COLO668 (cell line): ENCODE measurements around the gene SLC6A3.
"Not testable (repeated sequence)": the region's sequence is repeated elsewhere in the genome, so short reads cannot be mapped to it uniquely, and the experiment has no call there.

Experiments used
- DNase-seq: peaks from one replicate; lab custom pipeline; 2025; ENCODE audit not compliant: unreplicated experiment; lab: John Stamatoyannopoulos, UW

The SLC6A3 gene

DNA sequence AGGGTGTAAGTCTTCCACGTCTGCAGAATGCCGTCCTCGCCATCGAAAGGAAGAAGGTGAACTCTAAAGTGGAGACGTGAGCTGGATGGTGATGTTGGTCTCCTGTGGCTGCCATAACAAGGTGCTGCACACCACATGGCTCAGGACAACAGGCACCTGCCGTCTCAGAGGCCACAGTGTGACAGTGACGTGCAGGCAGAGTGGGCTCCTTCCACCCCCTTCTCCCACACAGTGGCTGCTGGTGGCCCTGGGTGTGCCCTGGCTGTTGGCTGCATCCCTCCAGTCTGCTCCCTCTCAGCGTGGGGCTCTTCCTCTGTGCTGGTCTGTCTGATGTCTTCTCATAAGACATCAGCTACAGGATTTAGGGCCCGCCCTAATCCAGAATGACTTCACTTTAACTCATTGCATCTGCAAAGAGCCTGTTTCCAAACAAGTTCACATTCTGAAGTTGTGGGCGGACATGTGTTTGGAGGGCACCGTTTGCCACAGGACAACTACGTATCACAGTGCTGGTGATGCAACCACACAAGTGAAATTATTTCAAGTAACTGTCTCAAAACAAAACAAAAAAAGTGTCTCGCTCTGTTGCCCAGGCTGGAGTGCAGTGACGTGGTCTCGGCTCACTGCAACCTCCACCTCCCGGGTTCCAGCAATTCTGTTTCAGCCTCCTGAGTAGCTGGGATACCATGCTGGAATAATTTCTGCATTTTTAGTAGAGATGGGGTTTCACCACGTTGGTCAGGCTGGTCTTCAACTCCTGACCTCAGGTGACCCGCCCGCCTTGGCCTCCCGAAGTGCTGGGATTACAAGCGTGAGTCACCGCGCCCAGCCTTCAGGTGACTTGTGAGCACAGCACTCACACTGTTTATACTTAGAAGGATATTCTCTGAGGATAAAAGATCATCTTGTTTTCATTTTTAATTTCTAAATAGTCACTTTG is 69.1 kb downstream of the SLC6A3 start:
- no peak for DNase-seq

DNA sequence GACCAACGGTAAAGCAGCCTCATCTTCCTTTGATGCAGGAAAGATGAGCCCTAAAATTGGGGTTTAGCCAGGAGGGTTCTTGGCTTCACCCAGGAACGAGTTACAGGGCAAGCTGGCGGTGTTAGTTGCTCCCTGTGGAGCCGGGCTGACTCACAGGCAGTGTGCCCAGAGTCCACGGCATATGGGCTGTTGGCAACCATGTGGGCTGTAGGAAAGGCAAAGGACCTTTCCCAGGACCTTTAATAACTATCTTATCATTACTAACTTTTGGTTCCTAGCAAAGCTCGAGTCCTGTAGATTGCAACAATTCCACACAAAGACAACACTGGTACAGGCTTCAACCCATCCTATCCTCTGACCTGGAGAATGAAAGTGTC is 70.6 kb downstream of the SLC6A3 start:
- no peak for DNase-seq

DNA sequence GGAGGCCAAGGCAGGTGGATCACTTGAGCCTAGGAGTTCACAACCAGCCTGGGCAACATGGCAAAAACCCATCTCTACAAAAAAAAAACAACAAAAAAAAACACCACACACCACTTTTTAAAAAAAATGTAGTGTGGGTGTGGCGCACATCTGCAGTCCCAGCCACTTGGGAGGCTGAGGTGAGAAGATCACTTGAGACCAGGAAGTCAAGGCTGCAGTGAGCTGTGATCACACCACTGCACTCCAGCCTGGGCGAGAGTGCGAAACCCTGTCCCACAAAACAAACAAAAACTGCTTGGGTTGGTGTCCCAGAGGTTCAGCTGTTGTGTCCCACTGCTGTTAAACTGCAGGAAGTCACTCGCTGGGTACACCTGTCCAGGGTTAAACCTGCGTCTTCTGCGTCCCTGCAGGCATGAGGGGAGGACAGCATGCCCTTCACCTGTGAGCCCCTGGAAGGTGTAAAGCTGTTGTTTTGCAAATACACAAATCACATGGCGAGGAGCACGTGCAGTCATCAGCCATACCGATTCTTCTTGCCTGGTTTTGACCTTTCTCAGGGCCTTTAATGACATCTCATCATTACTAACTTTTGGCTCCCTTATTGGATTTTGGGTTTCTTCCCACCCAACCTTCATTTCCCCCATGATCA is 71.1 kb downstream of the SLC6A3 start:
- no peak for DNase-seq

DNA sequence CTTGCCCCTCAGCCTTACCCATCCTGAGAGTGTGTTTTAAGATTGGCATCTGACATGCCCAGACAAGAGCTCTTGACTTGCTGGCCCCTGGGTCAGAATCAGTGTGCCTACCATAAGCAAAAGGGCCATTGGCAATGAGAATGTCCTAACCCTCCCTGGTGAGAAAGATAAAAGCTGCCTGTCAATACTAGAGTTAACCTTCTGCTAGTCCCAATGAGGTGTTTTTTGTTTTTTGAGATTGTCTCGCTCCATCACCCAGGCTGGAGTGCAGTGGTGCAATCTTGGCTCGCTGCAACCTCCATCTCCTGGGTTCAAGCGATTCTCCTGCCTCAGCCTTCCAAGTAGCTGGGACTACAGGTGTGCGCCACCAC is 73.3 kb downstream of the SLC6A3 start:
- DNase-seq: not testable (repeated sequence)

DNA sequence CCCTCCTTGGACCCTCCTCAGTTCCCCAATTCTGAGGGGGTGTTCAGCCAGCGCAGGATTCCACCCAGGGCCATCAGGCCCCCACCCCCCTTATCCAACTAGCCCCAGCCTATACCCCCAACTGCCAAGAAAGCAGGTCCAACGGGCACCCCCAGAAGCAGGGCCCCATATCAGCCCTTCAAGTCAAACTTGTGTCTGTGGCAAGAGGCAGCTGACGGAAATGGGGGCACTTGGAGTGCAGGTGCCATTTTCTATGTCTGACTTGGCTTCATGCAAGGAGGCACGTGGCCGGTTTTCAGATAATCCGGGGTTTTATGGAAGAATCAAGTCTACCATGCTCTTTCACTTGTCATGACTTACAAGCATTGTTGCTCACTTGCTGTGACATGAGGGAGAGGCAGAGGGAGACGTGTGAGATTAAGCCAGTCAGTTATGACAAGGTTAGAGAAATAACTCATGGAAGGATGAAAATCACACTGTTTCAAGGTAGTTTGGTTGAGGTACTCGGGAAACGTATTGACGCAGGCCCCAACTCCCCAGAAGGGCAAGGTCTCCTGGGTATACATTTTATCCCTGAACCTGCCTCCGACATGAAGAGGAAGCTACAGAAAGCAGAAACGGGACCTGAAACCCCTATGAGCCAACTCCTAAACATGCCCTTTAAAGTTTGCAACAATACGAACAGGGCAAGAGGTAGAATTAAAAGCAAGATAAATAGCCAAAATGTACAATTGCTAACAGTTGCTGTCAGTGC is 73.8 kb downstream of the SLC6A3 start:
- DNase-seq: no peak

DNA sequence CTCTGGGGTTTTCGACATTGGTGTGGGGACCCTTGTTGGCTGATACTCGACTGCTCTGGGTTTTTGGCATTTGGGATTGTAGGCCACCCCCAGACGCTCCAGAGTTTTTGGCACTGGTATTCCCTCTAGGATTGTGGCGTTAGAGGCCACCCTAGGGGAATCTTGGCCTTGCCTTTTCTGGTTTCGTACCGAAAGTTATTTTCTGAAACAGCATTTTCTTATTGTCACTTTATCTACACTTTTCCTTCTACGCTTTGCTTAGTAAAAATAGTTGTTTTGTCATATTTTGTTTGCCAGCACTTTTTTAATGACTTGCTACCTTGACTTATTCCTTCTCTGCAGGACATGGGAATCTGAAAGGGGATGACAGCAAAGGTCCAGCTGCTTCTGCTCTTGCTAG is 75.2 kb downstream of the SLC6A3 start:
- no peak for DNase-seq

DNA sequence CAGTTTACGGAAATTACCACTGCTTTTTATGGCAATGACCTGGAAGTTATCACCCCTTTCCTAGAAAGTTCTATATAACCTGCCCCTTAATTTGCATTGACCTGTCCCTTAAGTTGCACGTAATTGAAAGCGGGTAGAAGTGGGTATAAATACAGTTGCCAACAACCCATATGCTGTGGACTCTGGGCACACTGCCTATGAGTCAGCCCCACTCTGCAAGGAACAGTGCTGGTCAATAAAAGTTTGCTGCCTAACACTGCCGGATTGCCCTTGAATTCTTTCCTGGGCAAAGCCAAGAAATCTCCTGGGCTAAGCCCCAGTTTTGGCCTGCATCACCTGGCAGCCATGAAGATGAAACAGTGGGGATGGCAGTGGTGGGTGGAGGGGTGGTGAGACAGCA is 76.5 kb downstream of the SLC6A3 start:
- DNase-seq: no peak

DNA sequence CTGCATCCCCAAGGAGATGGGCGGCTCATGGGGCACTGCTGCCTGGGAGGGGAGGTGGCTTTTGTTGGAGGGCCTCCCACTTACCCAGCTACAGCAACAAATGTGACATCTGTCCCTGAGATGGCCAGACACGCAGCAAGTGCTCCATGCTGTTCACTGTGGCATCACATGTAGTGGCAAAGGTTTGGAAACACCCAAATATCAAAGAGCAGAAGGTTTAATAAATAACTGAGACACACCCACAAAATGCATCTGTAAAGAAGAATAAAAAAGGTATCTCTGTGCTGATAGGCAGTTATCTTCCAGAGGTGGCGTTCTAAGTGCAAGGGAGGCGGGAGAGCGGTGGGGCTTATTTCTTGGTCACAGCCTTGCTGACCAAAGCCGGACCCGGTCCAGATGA is 77.0 kb downstream of the SLC6A3 start:
- DNase-seq: no peak

DNA sequence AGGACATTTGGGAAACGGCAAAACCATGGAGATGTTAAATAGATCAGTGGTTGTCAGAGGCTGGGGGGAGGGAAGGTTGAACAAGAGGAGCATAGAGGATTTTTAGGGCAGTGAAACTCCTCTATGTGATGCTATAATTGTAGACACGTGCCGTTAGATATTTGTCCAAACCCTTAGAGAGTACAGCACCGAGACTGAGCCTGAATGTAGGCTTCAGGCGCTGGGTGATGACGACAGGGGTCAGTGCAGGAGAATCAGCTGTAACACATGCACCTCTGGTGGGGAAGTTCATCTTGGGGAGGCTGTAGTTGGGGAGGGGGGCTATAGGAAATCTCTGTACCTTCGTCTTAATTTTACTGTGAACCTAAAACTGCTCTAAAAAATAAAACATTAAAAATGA is 78.1 kb downstream of the SLC6A3 start:
- DNase-seq: no peak

DNA sequence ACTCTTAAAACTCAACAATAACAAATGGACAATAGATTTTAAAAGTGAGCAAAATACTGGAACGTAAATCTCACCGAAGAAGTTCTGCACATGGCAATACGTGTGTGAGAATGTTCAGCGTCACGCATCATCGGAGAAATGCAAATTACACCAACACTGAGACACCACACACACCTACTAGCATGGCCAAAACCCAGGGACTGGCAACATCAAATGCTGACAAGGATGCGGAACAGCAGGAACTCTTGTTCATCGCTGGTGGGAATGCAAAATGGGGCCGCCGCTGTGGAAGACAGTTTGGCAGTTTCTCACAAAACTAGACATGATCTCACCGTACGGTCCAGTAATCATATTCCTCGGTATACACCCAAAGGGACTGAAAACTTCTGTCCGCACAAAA is 78.7 kb downstream of the SLC6A3 start:
- no peak for DNase-seq

DNA sequence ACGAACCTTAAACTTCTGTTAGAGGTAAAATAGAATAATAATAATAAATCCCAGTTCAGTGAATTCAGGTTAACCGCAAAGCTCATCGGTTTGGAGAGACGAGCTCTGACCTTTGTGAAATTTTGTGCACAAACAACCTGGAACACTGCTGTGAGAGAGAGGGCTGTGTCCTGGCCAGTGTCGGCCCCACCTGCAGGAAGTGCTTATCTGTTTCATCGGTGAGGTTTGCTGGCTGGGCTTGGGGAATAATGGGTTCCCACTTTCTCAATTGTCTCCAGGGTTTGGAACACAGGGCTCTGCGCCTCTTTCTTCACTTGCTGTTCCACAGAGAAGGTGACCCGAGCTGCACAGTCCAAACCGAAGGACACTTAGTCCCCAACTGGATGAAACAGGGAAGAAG is 81.0 kb downstream of the SLC6A3 start:
- DNase-seq: no peak

DNA sequence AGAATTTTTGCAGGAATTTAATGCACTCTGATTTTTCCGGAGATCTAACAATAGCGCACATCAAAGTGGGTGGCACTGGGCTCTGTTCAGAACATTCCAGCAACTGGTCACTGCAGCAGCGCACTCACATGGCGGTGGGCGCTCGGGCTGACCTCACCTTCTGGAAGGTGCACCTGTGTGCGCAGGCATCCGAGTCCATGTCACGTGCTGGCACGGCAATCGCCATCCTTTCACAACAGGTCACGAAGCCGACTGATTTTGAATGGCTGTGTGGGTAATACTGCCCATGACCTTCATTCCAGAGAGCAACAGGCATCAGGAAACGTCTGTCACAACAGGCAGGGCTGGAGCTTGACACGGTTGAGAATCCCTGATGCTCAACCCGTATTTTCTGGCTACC is 81.7 kb downstream of the SLC6A3 start:
- DNase-seq: no peak

DNA sequence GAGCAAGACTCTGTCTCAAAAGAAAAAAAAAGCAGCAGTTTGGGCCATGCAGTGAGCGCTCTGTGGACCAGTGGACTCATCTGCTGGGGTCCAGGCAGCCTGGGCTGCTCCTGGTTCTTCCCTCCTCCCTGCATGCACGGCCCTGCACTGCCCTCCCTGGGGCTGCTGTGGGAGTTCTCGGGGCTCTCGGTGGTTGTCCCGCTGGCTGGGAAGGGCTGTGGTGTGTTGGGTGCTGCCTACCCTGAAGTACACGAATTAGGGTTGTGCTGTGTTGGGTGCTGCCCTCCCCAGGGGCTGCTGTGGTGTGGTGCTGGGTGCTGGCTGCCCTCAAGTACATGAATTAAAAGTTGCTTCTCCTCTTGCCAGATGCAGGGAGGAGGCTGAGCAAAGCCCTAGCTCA is 82.1 kb downstream of the SLC6A3 start:
- no peak for DNase-seq

DNA sequence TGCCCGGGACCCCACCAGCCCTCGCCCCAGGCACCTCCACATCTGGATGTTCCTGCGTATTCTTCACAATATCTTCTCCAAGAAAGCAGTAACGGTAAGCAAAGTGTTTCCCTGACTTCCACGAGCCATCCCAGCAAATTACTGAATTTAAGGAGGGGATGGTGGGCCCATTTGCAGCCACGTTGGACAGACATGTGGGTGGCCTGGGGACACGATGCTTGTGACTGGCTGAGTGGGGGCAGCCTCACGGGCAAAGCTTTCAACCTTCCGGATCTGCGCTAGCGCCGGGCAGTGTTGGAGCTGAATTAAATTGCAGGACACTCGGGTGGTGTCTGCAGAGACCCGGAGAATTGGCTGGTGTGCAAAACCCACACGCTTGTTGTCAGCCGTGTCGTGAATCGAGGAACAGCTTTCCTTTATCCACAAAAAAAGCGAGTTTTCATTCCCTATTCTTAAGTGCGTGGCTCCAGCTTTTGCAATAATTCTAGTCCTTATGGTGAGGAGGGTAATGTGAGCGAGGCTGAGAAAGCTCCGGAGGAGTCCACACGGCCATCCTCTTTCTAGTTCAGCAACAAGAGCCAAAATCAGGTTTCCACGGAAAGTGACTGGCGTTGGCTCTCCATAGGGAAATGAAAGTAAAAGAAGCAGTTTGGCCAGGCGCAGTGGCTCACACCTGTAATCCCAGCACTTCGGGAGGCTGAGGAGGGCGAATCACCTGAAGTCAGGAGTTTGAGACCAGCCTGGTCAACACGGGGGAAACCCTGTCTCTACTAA is 82.8 kb downstream of the SLC6A3 start:
- no peak for DNase-seq

DNA sequence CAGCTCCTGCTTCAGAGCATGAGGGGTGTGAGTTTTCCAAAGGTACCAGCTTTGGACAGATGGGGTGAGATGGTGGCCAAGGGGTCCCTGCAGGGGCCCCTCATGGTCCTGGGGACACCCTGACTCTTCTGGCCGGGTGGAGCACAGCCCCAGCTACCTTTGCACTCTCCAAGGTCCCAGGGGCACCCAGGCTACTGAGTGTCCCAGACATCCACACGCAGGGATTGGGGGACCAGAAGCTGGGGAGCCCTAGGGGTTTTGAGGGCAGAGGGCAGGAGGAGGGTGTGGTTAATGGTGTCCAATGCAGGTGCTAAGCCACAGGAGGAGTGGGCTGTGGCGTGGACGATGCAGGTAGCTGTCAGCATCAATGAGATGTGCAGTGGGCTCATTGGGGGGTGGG is 84.4 kb downstream of the SLC6A3 start:
- DNase-seq: no peak

DNA sequence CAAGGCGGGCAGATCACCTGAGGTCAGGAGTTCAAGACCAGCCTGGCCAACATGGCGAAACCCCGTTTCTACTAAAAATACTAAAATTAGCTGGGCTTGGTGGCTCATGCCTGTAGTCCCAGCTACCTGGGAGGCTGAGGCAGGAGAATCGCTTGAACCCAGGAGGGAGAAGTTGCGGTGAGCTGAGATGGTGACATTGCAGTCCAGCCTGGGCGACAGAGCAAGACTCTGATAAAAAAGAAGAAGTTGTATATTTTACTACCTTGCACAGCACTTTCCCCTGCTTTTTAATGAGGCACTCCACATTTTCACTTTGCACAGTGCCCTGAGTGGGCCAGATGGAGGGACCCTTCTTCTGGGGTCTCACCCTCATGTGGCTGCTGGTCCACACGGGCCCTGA is 84.9 kb downstream of the SLC6A3 start:
- not testable (repeated sequence) for DNase-seq

DNA sequence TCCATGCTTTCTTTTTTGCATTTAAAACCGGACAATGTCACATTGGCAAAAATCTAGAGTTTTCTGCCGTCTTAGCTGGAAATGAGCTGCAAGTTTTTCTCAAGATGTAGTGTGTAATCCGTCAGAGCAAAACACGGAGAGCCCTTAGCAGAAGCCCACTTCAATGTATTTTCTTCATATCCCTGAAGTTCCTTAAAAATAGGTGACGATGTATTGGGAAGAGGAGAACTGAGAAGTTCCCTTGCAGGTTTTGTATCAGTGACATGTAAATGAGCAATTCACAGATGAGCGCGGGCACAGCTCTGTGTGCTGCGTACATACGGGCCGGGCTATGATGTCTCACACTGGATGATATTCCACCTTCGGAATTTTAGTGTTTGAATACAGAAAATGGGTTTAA is 85.5 kb downstream of the SLC6A3 start:
- DNase-seq: no peak

DNA sequence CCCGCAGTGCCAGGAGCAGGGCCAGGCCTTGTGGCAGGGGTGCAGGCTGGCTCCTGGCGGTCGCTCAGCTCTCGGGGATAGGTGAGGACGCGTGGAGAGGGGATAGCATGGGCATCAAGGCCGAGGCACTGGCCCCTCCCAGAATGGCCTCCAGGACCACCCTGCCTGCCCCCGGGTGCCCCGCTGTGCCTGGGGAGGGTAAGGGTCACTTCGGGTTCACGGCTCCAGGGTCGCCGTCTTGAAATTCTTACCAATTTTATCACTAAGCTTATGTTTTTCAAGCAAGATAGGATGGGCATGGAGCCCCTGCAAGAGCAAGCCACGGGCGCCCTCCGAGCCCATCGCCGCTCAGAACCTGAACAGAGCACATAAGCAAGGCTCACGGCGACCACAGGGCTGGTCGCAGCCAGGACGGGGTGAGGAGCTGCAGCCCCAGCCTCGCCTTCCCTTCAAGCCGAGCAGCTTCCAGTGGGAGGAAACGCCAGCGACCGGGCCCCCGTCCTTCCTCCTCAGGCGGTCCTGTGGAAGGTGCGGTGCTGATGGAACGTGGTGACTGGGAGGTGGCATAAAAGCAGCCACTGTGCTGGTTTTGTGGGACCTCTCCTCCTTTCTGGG is 86.1 kb downstream of the SLC6A3 start:
- no peak for DNase-seq

DNA sequence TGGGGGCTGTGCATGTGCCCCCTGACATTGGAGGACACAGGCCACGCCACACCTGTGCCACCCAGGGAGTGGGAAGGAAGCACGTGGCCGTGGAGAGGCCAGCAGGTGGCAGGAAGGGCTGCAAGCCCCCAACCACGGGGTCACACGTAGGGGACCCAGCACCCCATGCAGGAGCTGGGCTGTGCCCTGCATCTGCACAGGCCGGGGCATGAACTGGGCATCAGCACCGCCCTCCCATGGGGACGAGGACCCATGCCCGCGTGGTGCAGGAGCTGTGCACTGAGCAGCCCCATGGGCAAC is 86.6 kb downstream of the SLC6A3 start:
- no peak for DNase-seq

DNA sequence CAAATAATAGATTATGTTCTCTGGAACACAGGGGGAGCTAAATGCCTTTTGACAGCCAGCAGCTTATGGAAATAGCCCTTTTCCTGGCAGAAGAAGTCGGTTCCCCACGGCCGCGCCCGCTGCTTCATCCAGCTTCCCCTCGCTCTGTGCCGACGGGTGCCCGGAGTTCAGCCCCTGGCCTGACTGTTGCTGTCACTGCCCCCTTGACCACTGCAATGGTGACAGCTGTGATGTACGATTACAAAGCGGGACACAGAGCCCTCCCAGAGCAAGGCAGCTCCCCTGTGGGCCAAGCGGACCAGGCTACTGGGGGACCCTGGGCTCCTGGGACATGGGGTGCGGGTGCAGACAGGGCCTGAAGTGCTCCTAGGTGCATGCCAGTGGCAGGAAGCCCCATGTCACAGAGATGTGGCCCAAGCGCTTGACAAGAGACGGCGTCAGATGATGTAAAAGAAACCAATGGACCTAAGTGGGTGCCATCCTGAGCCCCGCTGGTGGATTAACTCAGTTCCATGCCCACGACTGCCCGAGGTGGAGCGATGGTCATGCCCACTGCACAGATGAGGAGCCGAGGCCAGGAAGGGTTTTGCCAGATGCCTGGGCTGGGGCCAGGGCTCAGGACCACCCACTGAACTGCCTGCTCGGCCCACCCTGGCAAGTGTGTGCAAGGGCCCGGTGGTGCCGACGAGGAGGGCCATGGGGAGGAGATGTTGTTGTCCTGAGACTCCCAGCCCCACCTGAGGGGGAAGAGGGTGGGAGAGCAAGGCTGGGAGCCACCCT is 87.1 kb downstream of the SLC6A3 start:
- DNase-seq: no peak
